Testis (tissue), 3 donors: Measurements from ENCODE around the gene ABCC3. TPM values are rescaled to one million over a fixed set of nuclear protein-coding genes. Genes with fewer than 3 reads are reported as not detected.
"Not testable (repeated sequence)": the region's sequence is repeated elsewhere in the genome, so short reads cannot be mapped to it uniquely, and the experiment has no call there.

Experiments
- DNase-seq: peaks from one replicate; pipeline ENCODE4 v3.0.0-alpha.2; 2019
- H3K27ac ChIP-seq, 2 donors: fragments of 200-600 bp; sonication (generic); one replicate each; pipeline ENCODE4 v1.5.1; 2019
- H3K27me3 ChIP-seq: fragments of 200-600 bp; sonication (generic); one replicate; pipeline ENCODE4 v1.5.1; 2019
- H3K36me3 ChIP-seq: fragments of 200-600 bp; sonication (generic); one replicate; pipeline ENCODE4 v1.5.1; 2017; ENCODE audit warnings: low read depth; ENCODE audit errors: missing control alignments
- H3K4me1 ChIP-seq: fragments of 200-600 bp; sonication (generic); one replicate; pipeline ENCODE4 v1.5.1; 2019
- H3K4me3 ChIP-seq, 2 donors: fragments of 200-600 bp; sonication (generic); one replicate each; pipeline ENCODE4 v1.5.1; 2017 to 2019
- H3K9me3 ChIP-seq: fragments of 200-600 bp; sonication (generic); one replicate; pipeline ENCODE4 v1.5.1; 2017
- POLR2A ChIP-seq: fragments of 450-650 bp; IDR thresholded peaks from one replicate; pipeline ENCODE4 v1.6.1; 2017; ENCODE audit warnings: antibody characterized with exemption, mild to moderate bottlenecking, moderate library complexity
- WGBS, 2 donors: methylation state at CpG; one replicate each; pipeline ENCODE4 v1.1.5; 2018; 5-methylcytosine and 5-hydroxymethylcytosine counted together
- intact Hi-C: fragments of 100-400 bp; cut with DNase I; formaldehyde crosslinking; loops from one replicate; pipeline ENCODE4 v1.15.1; 2023; ENCODE audit warnings: low total_unique reads
- polyA plus RNA-seq: library from polyadenylated mRNA; stranded (reverse); fragments of 350-450 nt; fragmentation: Illumina TruSeq; extraction: RNeasy Lipid Tissue Mini Kit (QIAGEN cat#74804); gene quantifications from one replicate; pipeline ENCODE4 v1.2.3, GENCODE V29; 2014; ENCODE audit warnings: low read depth, low replicate concordance; ENCODE audit not compliant: insufficient read depth
- total RNA-seq, 2 donors: library from RNA; depleted of rRNA; stranded (reverse); fragments of >200 nt; gene quantifications; one replicate each; pipeline ENCODE4 v1.2.3, GENCODE V29; 2016
- TF ChIP-seq, protein P1 (sequence below), 3 experiments: fragments of 450-650 bp in 2 of 3; fragments of 200-600 bp in 1 of 3; sonication (generic) in 1 of 3; IDR thresholded peaks; one replicate each; pipeline ENCODE4 v1.5.1; 2016 to 2019; ENCODE audit warnings: antibody characterized with exemption in 3 of 3, mild to moderate bottlenecking in 2 of 3, moderate library complexity in 1 of 3

Gene ABCC3
- total and polyA plus RNA-seq, 3 donors from 2014 or later, result 10.0 to 15.4 (median 12.1) TPM

DNA sequence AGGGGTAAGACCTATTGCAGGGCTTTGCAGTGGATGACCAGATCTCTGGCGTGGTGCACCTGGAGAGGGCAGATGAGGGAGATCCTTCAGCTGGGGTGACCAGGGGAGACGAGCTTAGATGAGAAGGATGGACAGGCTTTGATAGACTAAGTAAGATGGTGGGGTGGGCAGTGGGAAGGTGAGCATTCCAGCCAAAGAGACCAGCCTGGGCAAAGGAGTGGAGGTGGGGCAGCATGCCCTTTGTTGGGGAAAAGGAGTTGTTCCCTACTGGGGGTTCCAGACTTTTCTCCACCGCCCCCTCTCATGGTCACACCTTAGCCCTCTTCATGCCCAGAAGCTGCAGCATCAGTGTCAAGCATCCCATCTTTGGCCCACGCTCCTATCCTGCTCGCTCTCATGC is 45.4 kb downstream of the ABCC3 start:
- DNase-seq, result no peak
- intact Hi-C loops, result loop anchor here (10.0 kb wide), 1 partner anchor 45 kb away; the partner anchor contains the start of gene ABCC3
- Histone ChIP-seq H3K9me3 (no peaks in the 10 kb centered on the region), H3K4me1 (peaks cover 5% of the 10 kb centered on the region), H3K27ac (no peak overlapping the region), H3K4me3 (no peak overlapping the region), H3K36me3 (no peaks in the 10 kb centered on the region), H3K27me3 (no peaks in the 10 kb centered on the region)
- TF ChIP-seq, protein P1, sequence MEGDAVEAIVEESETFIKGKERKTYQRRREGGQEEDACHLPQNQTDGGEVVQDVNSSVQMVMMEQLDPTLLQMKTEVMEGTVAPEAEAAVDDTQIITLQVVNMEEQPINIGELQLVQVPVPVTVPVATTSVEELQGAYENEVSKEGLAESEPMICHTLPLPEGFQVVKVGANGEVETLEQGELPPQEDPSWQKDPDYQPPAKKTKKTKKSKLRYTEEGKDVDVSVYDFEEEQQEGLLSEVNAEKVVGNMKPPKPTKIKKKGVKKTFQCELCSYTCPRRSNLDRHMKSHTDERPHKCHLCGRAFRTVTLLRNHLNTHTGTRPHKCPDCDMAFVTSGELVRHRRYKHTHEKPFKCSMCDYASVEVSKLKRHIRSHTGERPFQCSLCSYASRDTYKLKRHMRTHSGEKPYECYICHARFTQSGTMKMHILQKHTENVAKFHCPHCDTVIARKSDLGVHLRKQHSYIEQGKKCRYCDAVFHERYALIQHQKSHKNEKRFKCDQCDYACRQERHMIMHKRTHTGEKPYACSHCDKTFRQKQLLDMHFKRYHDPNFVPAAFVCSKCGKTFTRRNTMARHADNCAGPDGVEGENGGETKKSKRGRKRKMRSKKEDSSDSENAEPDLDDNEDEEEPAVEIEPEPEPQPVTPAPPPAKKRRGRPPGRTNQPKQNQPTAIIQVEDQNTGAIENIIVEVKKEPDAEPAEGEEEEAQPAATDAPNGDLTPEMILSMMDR (IDR thresholded peaks at IDR 0.05), result no peak
- no peak for TF ChIP-seq POLR2A
- WGBS, 2 donors, result 99 to 100% methylated on average over 5 of the region's 5 CpGs

DNA sequence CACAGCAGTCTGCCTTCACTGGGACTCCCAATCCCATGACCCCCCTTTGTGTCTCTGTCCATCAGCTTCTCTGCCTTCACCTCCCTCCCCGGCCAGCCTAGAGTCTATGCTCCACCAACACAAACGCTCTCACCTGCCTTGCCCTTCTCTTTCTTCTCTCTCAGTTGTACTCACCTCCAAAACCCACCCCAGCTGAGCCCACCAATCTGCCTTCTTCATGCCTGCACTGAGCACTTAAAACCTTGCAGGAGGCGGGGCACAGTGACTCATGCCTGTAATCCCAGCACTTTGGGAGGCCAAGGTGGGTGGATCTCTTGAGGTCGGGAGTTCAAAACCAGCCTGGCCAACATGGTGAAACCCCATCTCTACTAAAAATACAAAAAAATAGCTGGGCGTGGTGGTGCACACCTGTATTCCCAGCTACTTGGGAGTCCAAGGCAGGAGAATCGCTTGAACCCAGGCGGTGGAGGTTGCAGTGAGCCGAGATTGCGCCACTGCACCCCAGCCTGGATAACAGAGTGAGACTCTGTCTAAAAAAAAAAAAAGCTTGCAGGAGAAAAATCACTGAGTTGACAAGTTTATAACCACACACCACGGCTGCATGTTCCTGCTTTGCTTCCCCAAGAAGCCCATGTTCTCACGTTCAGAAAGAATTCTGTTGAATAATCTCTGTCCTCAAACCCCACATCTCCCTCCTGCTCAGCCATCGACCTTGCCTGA is 46.0 kb downstream of the ABCC3 start:
- intact Hi-C loops, result loop anchor here (10.0 kb wide), 1 partner anchor 46 kb away; the partner anchor contains the start of gene ABCC3
- H3K4me3 ChIP-seq, H3K27me3 ChIP-seq, H3K4me1 ChIP-seq, DNase-seq, H3K36me3 ChIP-seq, H3K9me3 ChIP-seq, H3K27ac ChIP-seq: not testable (repeated sequence)
- 69 to 78% methylated on average over 12 of the region's 12 CpGs for whole genome bisulfite sequencing, 2 donors

DNA sequence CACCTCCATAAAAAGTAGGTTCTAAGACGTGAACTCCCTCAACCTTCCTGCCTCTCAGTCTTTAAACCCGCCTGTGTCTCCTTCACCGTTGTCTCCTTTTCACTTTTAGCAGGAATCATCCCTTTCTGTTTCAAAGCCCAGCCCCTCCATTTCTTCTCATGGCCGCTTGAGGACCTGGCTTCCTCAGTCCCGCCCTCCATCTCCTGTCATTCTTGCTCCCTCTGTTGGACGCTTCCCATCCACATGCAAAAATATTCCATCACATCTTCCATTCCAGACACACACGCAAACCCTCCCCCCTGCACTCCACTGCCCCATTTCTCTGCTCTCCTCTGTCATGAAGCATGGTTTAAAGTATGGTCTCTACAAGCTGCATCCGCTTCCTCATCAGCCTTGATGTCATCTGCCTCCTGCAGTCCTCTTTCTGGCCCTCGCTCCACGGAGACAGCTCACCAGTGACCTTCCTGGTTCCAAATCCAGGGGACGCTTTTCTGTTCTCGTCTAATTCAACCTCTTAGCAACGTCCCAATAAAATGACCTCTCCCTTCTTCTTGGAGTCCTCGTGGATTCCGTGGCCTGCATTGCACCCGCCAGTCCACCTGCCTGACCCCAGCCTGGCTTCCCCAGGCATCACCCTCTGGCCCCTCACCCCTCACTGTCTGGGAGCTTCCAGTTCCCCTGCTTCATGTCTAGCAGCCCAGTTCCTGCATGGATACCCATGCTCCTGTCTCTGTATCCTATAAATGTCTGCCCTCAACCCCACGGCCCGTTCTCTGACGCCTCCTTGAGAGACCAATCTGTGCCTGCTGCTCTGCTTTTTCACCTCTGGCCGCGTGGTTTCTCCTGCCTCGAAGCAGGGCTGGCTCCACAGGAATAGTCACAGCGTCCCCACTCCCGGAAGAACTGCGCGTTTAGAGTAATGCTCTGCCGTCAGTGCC is 46.9 kb downstream of the ABCC3 start:
- intact Hi-C loops, result loop anchor here (10.0 kb wide), 1 partner anchor 47 kb away; the partner anchor contains the start of gene ABCC3
- H3K27me3 ChIP-seq, result no peaks in the 10 kb centered on the region
- DNase-seq, result peak; percentile 81
- peaks cover 10% of the 10 kb centered on the region for H3K4me1 ChIP-seq
- H3K27ac ChIP-seq, result no peak overlapping the region
- TF ChIP-seq, protein P1 (IDR thresholded peaks at IDR 0.05), result peak; percentile 30 to 61 (median 47)
- TF ChIP-seq POLR2A, result no peak
- no peaks in the 10 kb centered on the region for H3K36me3 ChIP-seq
- no peaks in the 10 kb centered on the region for H3K9me3 ChIP-seq
- whole genome bisulfite sequencing, 2 donors, result 63% methylated on average over 27 of the region's 27 CpGs
- no peak overlapping the region for H3K4me3 ChIP-seq

DNA sequence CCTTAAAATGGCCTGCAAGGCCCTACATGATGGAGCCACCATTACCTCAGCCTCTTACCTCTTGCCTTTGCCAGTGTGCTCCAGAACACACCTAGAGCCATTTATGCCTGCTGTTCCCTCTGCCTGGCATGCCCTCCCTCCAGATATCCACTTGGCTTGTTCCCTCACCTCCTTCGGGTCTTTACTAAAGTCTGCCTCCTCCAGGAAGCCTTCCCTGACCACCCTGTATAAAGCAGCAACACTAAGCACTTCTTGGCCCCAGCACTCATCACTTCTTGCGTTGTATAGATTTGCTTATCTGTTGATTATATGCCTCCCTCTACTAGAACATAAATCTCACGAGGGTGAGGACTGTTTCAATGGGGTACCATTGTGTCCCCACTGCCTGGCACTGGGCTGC is 47.8 kb downstream of the ABCC3 start:
- Histone ChIP-seq H3K36me3 (no peaks in the 10 kb centered on the region), H3K9me3 (no peaks in the 10 kb centered on the region), H3K4me3 (no peak overlapping the region), H3K4me1 (peaks cover 19% of the 10 kb centered on the region), H3K27me3 (no peaks in the 10 kb centered on the region), H3K27ac (no peak overlapping the region)
- TF ChIP-seq, protein P1 (IDR thresholded peaks at IDR 0.05), result no peak
- no peak for TF ChIP-seq POLR2A
- intact Hi-C loops, result loop anchor here (10.0 kb wide), 1 partner anchor 48 kb away; the partner anchor contains the start of gene ABCC3
- 71 to 77% methylated on average over 3 of the region's 3 CpGs for WGBS, 2 donors
- no peak for DNase-seq

DNA sequence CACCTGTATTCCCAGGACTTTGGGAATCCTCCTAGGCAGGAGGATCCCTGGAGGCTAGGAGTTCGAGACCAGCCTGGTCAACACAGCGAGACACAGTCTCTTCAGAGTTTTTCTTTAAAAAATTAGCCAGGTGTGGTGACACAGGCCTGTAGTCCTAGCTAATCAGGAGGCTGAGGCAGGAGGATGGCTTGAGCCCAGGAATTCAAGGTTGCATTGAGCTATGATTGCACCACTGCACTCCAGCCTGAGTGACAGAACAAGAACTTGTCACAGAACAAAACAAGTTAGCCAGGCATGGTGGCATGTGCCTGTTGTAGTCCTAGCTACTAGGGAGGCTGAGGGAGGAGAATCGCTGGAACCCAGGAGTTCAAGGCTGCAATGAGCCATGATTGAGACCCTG is 48.3 kb downstream of the ABCC3 start:
- Histone ChIP-seq H3K4me3 (no peak overlapping the region), H3K36me3 (no peaks in the 10 kb centered on the region), H3K27me3 (no peaks in the 10 kb centered on the region), H3K4me1 (peaks cover 22% of the 10 kb centered on the region), H3K27ac (no peak overlapping the region), H3K9me3 (no peaks in the 10 kb centered on the region)
- DNase-seq, result no peak
- TF ChIP-seq, protein P1 (IDR thresholded peaks at IDR 0.05), result no peak
- TF ChIP-seq POLR2A, result no peak
- 94 to 95% methylated on average over 3 of the region's 3 CpGs for WGBS, 2 donors
- intact Hi-C loops, result loop anchor here (10.0 kb wide), 1 partner anchor 48 kb away; the partner anchor contains the start of gene ABCC3
